HepG2 (cell line): Measurements from ENCODE around the gene SLC4A11. TPM values are rescaled to one million over a fixed set of nuclear protein-coding genes. Genes with fewer than 3 reads are reported as not detected.
A peak's percentile ranks its signal among the peaks of the same experiment; 100 is the strongest.

Experiments used
- AHDC1 ChIP-seq: sonication (generic); formaldehyde crosslinking; IDR thresholded peaks from 2 replicates; pipeline ENCODE4 v1.5.1; 2020; ENCODE audit warnings: mild to moderate bottlenecking, missing genetic modification reagents, borderline replicate concordance
- BHLHE40 ChIP-seq: IDR thresholded peaks from 2 replicates; pipeline ENCODE4 v1.6.1; 2011; ENCODE audit warnings: low read length, improper control_type of control experiment
- CENPT ChIP-seq: sonication (generic); formaldehyde crosslinking; IDR thresholded peaks from 2 replicates; pipeline ENCODE4 v1.8.0; 2022; ENCODE audit warnings: low read depth, mild to moderate bottlenecking, moderate library complexity, missing genetic modification reagents
- DZIP1 ChIP-seq: sonication (generic); formaldehyde crosslinking; IDR thresholded peaks from 2 replicates; pipeline ENCODE4 v1.5.0; 2020; ENCODE audit warnings: mild to moderate bottlenecking, missing genetic modification reagents
- FOXM1 ChIP-seq: sonication (generic); formaldehyde crosslinking; IDR thresholded peaks from 2 replicates; pipeline ENCODE4 v1.5.0; 2020; ENCODE audit warnings: missing genetic modification reagents
- HBP1 ChIP-seq: IDR thresholded peaks from 2 replicates; pipeline ENCODE4 v1.6.1; 2016; ENCODE audit warnings: low read depth, control low read depth
- KAT8 ChIP-seq: IDR thresholded peaks from 2 replicates; pipeline ENCODE4 v1.6.1; 2016; ENCODE audit warnings: missing genetic modification reagents, missing compliant biosample characterization
- KLF9 ChIP-seq: IDR thresholded peaks from 2 replicates; pipeline ENCODE4 v1.6.1; 2016; ENCODE audit warnings: low read depth
- NPAS2 ChIP-seq: sonication (generic); formaldehyde crosslinking; IDR thresholded peaks from 2 replicates; pipeline ENCODE4 v1.8.0; 2022; ENCODE audit warnings: mild to moderate bottlenecking, missing genetic modification reagents, borderline replicate concordance
- PLSCR1 ChIP-seq: sonication (generic); formaldehyde crosslinking; IDR thresholded peaks from 2 replicates; pipeline ENCODE4 v1.5.0; 2020; ENCODE audit warnings: missing genetic modification reagents, mild to moderate bottlenecking, borderline replicate concordance
- SMC3 ChIP-seq: IDR thresholded peaks from 2 replicates; pipeline ENCODE4 v1.6.1; 2011; ENCODE audit warnings: low read length, improper control_type of control experiment
- THAP11 ChIP-seq: IDR thresholded peaks from 2 replicates; pipeline ENCODE4 v1.6.1; 2016; ENCODE audit warnings: missing biosample characterization, missing genetic modification reagents
- ZBTB7B ChIP-seq: sonication (generic); formaldehyde crosslinking; IDR thresholded peaks from 2 replicates; pipeline ENCODE4 v1.4.0; 2020; ENCODE audit warnings: missing genetic modification reagents
- ZNF431 ChIP-seq: sonication (generic); formaldehyde crosslinking; IDR thresholded peaks from 2 replicates; pipeline ENCODE4 v1.9.0; 2022; ENCODE audit warnings: missing genetic modification reagents, low read depth, mild to moderate bottlenecking, borderline replicate concordance
- ZNF468 ChIP-seq: sonication (generic); formaldehyde crosslinking; IDR thresholded peaks from 2 replicates; pipeline ENCODE4 v1.8.0; 2022; ENCODE audit warnings: mild to moderate bottlenecking, moderate library complexity, missing genetic modification reagents
- ZNF605 ChIP-seq: sonication (generic); formaldehyde crosslinking; IDR thresholded peaks from 2 replicates; pipeline ENCODE4 v1.8.0; 2022; ENCODE audit warnings: mild to moderate bottlenecking, missing genetic modification reagents
- ZSCAN12 ChIP-seq: sonication (generic); formaldehyde crosslinking; IDR thresholded peaks from 2 replicates; pipeline ENCODE4 v1.9.0; 2021; ENCODE audit warnings: mild to moderate bottlenecking, missing genetic modification reagents
- polyA plus RNA-seq, 8 experiments: library from polyadenylated mRNA; depleted of rRNA in 3 of 8; stranded (reverse) in 7 of 8; unstranded in 1 of 8; fragments of >200 nt; fragmentation: Illumina TruSeq in 4 of 8; extraction: Trizol in 4 of 8; gene quantifications; 2 replicates each; pipeline versions ENCODE4 v1.2.1 to v1.2.3, GENCODE V29; 2011 to 2016; ENCODE audit warnings: low read depth in 4 of 8, missing spikeins in 1 of 8, mixed read lengths in 1 of 8; ENCODE audit not compliant: insufficient read depth in 1 of 8
- total RNA-seq, 5 experiments: library from RNA; depleted of rRNA; stranded (reverse); fragments of >200 nt; fragmentation: Illumina TruSeq; extraction: Trizol; gene quantifications; 2 replicates each; pipeline ENCODE4 v1.2.3, GENCODE V29; 2016; ENCODE audit warnings: low read depth in 1 of 5

The SLC4A11 gene
- total and polyA plus RNA-seq, 2 of the 13 experiments (the other 11 are each of a cell fraction or from before 2014, with no cell fraction given), result 3.9 to 27.0 TPM

GRCh38 chr20:3222635-3223600, 16.1 kb downstream of the SLC4A11 start (continued):
- TF ChIP-seq AHDC1 (peak; percentile 97), ZSCAN12 (0 out of 2 replicates have a peak, but pooled peaks have one; percentile 23), KAT8 (CRISPR knock-in tag) (peak; percentile 93), PLSCR1 (no peak), HBP1 (CRISPR knock-in tag) (0 out of 2 replicates have a peak, but pooled peaks have one; percentile 71), BHLHE40 (peak; percentile 70; the same call in 1 of the 2 replicates), FOXM1 (CRISPR knock-in tag) (no peak), ZBTB7B (peak; percentile 99), KLF9 (peak; percentile 93; the same call in 1 of the 2 replicates), ZNF431 (peak; percentile 76; the same call in 1 of the 2 replicates), NPAS2 (CRISPR knock-in tag) (no peak), ZNF468 (CRISPR knock-in tag) (no peak), SMC3 (no peak), THAP11 (CRISPR knock-in tag) (peak; percentile 85), CENPT (CRISPR knock-in tag) (no peak), ZNF605 (CRISPR knock-in tag) (peak; percentile 98), DZIP1 (CRISPR knock-in tag) (no peak)
